ENCODE measurements around the gene SPO11. TPM values are rescaled to one million over a fixed set of nuclear protein-coding genes. Genes with fewer than 3 reads are reported as not detected.

SPO11 gene
- total and polyA plus RNA-seq, 2 of the 4 experiments (the other 2 are of a cell fraction) = not detected

- no peak for TF ChIP-seq BHLHE40 (IDR thresholded peaks at IDR 0.05; ENCODE audit: low read depth, low read length)
- TF ChIP-seq MAFK (IDR thresholded peaks at IDR 0.05; ENCODE audit: low read depth, low read length) = no peak
- TF ChIP-seq NFE2L2 (IDR thresholded peaks at IDR 0.05; ENCODE audit: low read depth, low read length) = no peak
- no peak for TF ChIP-seq RCOR1 (IDR thresholded peaks at IDR 0.05; ENCODE audit: insufficient replicate concordance, low read length)
- no peak for TF ChIP-seq ELK1 (IDR thresholded peaks at IDR 0.05; ENCODE audit: borderline replicate concordance, low read depth, low read length)
- TF ChIP-seq MAZ (IDR thresholded peaks at IDR 0.05; ENCODE audit: borderline replicate concordance, low read depth, low read length) = no peak
- TF ChIP-seq CEBPB (IDR thresholded peaks at IDR 0.05; ENCODE audit: low read depth, low read length) = no peak
- no peak for TF ChIP-seq FOS (IDR thresholded peaks at IDR 0.05; ENCODE audit: low read depth, low read length)
- no peak for TF ChIP-seq CTCF (conservative IDR thresholded peaks at IDR 0.05; ENCODE audit: low read depth, low read length)
- TF ChIP-seq MXI1 (IDR thresholded peaks at IDR 0.05; ENCODE audit: borderline replicate concordance, low read depth, low read length) = no peak
- no peak for TF ChIP-seq SMC3 (IDR thresholded peaks at IDR 0.05; ENCODE audit: low read depth, low read length)
- no peak for TF ChIP-seq CHD1 (IDR thresholded peaks at IDR 0.05; ENCODE audit: low read depth, low read length)
- TF ChIP-seq USF2 (IDR thresholded peaks at IDR 0.05; ENCODE audit: low read depth, low read length) = no peak
- TF ChIP-seq POLR2A (IDR thresholded peaks at IDR 0.05; ENCODE audit: low read depth, low read length) = no peak
- no peak for TF ChIP-seq RFX5 (IDR thresholded peaks at IDR 0.05; ENCODE audit: low read depth, low read length)
- intact Hi-C loops (cut with micrococcal nuclease) = no loop called here
- H3K56ac ChIP-seq (ENCODE audit: extremely low read depth, insufficient read depth, low read length) = no peak overlapping the region
- H2BK15ac ChIP-seq (ENCODE audit: low read depth, low read length) = no peak overlapping the region
- H4K20me1 ChIP-seq (ENCODE audit: insufficient read depth, low read length) = peaks cover 3% of the 10 kb centered on the region
- dilution Hi-C loops (cut with HindIII; ENCODE audit: low sequenced_read_pairs, unreplicated experiment) = no loop called here
- DNase-seq (no peak), ATAC-seq (ENCODE audit: low read depth) (no peak)
- WGBS, 2 experiments (ENCODE audit: extremely low coverage in 2 of 2, insufficient read length in 1 of 2) = no CpG with 5 or more reads among the region's 4 CpGs
- H3K27me3 ChIP-seq (ENCODE audit: control insufficient read depth, insufficient read depth, low read length) = no peaks in the 10 kb centered on the region
- peaks cover 3% of the 10 kb centered on the region; the same call in 1 of the 2 replicates for H3K4me1 ChIP-seq (ENCODE audit: control insufficient read depth, insufficient read depth, low read length)
- no peaks in the 10 kb centered on the region for H3K36me3 ChIP-seq (ENCODE audit: control insufficient read depth, insufficient read depth, low read length)
- POLR2A ChIA-PET (ENCODE audit: unreplicated experiment) = no interaction called here
- H2BK120ac ChIP-seq (ENCODE audit: low read depth, low read length) = no peak overlapping the region
- CTCF ChIA-PET = interaction anchor here (1.0 kb wide), 2 partner anchors 19 to 797 kb away, joined by 3 to 7 read pairs; no protein-coding TSS in a partner anchor
- no peak overlapping the region for H4K91ac ChIP-seq (ENCODE audit: insufficient read depth, low read depth, low read length)
- H2AK5ac ChIP-seq (ENCODE audit: low read depth, low read length) = no peak overlapping the region
- no peak overlapping the region for H4K5ac ChIP-seq (ENCODE audit: low read depth, low read length)
- in situ Hi-C loops (cut with MboI; ENCODE audit: low sequenced_read_pairs) = loop anchor here (5.0 kb wide), 1 partner anchor 795 kb away; no protein-coding TSS in a partner anchor
- no peak overlapping the region for H3K23ac ChIP-seq (ENCODE audit: low read depth, low read length)
- H3K9ac ChIP-seq (ENCODE audit: low read depth, low read length) = no peak overlapping the region
- no peak overlapping the region for H2BK20ac ChIP-seq (ENCODE audit: low read depth, low read length)
- no peak overlapping the region for H3K18ac ChIP-seq (ENCODE audit: low read depth, low read length)
- no peak overlapping the region for H3K14ac ChIP-seq (replicated peaks; ENCODE audit: low read depth, low read length)
- H3K9me3 ChIP-seq (ENCODE audit: control insufficient read depth, insufficient read depth, low read length) = no peaks in the 10 kb centered on the region
- BruUV-seq (replicated peaks) = no TSS peak
- H4K8ac ChIP-seq (ENCODE audit: low read depth in 2 of 2, low read length in 2 of 2) = no peak overlapping the region
- no peaks in the 10 kb centered on the region for H3K9me1 ChIP-seq (ENCODE audit: insufficient read depth, low read length)
- no peak overlapping the region for H3K4me2 ChIP-seq (ENCODE audit: low read depth, low read length)
- H3K27ac ChIP-seq (ENCODE audit: insufficient read depth, low read length) = no peak overlapping the region
- H2AFZ ChIP-seq (replicated peaks; ENCODE audit: low read length, poor library complexity) = no peak overlapping the region
- H3K4me3 ChIP-seq (ENCODE audit: insufficient read depth, low read depth, low read length) = no peak overlapping the region
- no peak overlapping the region for H3K4ac ChIP-seq (ENCODE audit: low read depth, low read length)
- no peak overlapping the region for H2BK5ac ChIP-seq (ENCODE audit: low read depth, low read length, poor library complexity, severe bottlenecking)
- peaks cover 0 to 10% of the 10 kb centered on the region in 2 experiments; a peak in 2 of 4 replicates for H3K79me1 ChIP-seq (ENCODE audit: low read depth in 1 of 2, low read length in 2 of 2)
- H2AK9ac ChIP-seq (replicated peaks; ENCODE audit: low read depth, low read length, poor library complexity) = no peak overlapping the region
Measured at GRCh38 chr20:57347393-57347792, 17.8 kb downstream of the SPO11 start.

All from IMR-90 (cell line).